TTC549 (cell line): Measurements from ENCODE around the gene SLA2.
A peak's percentile ranks its signal among the peaks of the same experiment; 100 is the strongest.

Experiments
- FAIRE-seq: peaks from 2 replicates; lab custom pipeline; 2012; peaks lifted over from hg19 to GRCh38; lab: Jason Lieb, UNC

The SLA2 gene

DNA sequence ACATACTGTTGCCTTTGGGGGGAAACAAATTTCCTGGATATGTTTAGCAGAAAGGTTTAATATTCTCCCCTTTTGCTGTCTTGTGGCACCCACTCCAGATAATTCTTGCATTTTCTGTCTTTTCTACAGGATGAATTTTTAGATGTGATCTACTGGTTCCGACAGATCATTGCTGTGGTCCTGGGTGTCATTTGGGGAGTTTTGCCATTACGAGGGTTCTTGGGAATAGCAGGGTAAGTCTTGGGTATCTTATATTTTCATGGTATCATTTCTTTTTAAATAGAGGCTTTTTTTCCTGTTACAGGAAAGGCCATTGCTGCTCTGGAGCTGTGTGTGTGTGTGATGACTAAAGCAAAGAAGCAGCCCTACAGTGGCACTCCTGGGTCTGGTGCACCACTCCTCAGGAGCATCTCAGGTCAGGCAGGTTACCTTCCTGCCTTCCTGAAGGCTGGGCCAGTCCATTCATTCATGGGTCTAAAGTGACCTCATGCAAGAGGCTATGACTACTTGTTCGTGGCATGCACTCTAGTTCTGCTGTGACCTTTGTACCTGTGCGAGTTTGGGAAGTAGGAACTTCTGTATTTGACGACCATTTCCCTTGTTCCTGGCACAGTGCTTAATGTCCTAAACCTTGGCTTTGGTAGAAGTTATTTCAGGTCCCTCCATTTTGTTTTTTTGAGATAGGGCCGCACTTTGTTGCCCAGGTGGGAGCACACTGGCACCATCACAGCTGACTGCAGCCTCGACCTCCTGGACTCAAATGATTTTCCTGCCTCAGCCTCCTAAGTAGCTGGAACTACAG lies 38.2 kb downstream of the SLA2 start:
- FAIRE-seq: no peak

DNA sequence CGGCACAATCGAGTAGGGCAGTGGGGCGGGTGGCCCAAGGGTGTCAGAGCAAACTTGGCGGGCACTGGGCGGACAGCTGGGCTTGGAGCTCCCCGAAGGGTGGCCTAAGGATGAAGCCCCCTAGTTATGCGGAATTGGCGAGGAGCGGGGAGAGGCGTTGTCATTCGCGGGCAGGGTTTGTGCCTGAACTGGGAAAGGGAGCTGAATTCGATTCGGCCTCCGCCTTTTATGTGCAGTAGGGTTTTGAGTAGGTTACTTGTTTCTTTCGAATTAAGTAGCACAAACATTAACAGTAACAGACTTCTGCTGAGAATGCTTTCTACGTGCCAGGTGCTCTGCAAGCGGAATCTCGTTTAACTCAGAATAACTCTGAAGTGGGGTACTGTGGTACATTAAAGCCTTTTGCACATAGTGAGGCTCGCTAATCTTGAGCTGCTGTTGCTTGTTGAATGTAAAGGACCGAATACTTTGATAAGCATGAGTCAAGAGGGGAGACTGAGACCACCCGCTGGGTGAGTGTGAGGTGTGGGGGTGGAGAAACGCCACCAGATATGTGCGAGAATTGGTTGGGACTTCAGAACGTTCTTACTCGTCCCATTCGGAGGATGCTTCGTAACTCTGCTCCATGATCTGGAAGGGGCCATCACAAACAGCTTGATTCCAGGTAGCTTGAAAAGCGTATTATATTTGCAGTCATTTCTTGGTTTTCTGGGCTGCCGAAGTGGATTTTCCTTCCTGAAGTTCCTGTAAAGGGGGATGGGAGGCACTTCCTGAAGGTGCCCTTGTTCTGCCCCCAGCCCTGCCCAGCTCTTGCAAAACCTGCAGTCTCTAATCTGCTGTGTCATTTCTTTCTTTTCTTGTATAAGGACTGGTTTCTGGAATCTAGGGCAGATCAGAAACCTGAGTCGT lies 39.6 kb downstream of the SLA2 start:
- no peak for FAIRE-seq

DNA sequence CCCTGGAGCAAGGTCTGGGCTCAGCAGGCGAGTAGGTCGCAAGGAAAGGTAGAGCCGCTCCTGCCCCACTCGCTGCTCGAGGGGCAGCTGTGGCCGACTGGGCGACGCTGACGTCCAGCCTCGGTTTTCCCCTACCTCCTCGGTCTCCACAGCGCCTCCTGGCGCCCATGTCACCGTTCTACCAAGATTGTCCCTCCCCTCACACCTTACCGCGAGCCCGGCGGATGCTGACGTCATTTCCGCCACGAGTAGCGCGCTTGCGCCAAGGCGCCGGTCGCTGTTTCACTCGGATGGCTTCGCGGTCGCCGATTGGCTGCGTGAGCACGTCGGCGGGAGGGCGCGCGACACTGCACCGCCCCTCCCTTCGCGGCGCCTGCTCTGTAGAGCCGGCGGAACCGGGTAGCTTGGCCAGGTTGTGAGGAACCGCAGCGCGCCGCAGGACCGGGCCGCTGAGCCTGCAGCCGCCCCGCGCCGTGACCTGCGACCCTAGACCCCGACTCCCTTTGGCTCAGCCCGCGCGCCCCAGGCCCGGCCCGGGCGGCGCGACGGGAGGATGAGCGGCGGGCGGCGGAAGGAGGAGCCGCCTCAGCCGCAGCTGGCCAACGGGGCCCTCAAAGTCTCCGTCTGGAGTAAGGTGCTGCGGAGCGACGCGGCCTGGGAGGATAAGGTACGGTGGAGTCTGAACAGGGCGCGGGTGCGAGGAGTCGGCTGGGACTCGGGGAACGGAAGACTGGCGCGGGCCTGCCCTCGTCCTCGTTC lies 40.4 kb downstream of the SLA2 start, which contains the start of gene RAB5IF:
RAB5IF (plus strand) TSS at position 381 of the 759 bp plus-strand sequence; CDS start at position 554, 173 bp downstream.
- FAIRE-seq: peak; percentile 84

DNA sequence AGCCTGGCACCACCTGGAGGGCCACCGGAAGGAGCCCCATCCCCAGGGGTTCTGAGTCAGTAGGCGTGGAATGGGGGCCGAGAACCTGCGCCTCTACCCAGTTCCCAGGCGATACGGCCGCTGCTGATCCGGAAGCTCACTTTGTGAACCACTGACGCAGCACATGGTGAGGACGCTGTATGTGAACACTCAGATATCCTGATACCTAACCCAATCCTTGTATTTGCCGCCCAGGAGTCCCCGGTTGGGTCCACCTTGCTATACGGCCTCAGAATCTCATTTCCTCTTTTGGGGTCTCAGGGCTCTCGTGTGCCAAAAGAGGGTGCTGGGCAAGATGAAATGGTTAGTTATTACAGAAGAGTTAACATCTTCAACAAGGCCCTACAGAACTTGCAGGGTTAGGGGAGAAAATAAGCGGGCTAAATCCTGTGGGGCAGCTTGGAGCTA lies 41.0 kb downstream of the SLA2 start:
- FAIRE-seq: no peak

DNA sequence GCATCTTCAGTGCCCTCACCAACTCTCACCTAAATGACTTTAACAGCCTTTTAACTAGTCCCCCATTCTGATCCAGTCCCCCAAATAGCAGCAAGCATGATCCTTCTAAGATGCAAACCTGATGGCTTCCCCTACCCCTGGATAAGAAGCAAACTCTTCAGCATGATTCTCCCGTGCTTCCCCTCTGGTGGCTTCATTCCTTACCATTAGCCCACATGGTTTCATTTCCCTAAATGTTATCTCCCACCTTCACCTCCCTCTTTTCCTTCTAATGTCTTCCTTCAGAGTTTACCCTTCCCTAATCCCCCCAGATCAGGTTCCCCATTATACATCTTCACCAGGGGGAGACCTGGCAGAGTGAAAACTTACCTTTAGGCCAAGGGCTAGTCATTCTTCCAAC lies 44.5 kb downstream of the SLA2 start:
- FAIRE-seq: no peak

DNA sequence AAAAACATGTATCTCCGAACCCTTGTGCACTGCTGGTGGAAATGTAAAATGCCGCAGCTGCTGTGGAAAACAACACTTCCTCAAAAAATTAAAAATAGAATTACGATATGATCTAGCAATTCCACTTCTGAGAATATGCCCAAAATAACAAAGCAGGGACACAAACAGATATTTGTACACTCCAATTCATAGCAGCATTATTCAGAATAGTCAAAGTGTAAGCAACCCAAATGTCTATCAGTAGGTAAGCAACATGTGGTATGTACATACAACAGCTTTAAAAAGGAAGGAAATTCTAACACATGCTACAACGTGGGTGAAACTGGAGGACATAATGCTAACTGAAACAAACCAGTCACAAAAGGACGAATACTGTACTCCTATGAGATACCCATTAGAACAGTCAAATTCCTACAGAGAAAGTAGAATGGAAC lies 46.1 kb downstream of the SLA2 start:
- FAIRE-seq: no peak

DNA sequence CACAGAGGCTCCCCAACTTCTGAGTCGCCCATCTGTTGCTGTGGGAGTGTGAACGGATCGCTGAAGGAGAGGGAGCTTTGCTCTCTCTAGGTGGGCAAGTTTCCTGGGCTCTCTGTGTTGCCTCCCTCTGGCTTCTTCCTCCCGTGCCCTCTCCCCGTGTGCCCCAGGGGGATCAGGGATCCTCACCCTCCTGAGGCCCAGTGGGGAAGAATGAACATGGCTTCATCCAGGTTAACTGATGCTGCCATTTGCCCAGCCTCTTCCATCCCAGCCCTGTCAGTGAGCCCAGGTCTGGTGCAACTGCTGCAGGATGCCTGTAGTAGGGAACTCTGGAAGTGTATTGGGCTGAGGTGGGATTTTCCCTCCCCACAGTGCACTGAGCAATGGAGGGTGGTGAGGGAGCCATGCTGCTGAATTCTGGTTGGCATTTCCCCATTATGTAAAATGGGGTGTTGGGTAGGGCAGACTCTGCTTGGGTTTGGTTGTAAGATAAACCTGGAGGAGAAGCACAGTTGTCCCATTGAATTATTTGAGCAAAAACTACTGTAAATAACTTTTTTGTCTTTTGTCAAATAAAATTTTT lies 52.6 kb downstream of the SLA2 start:
- no peak for FAIRE-seq

DNA sequence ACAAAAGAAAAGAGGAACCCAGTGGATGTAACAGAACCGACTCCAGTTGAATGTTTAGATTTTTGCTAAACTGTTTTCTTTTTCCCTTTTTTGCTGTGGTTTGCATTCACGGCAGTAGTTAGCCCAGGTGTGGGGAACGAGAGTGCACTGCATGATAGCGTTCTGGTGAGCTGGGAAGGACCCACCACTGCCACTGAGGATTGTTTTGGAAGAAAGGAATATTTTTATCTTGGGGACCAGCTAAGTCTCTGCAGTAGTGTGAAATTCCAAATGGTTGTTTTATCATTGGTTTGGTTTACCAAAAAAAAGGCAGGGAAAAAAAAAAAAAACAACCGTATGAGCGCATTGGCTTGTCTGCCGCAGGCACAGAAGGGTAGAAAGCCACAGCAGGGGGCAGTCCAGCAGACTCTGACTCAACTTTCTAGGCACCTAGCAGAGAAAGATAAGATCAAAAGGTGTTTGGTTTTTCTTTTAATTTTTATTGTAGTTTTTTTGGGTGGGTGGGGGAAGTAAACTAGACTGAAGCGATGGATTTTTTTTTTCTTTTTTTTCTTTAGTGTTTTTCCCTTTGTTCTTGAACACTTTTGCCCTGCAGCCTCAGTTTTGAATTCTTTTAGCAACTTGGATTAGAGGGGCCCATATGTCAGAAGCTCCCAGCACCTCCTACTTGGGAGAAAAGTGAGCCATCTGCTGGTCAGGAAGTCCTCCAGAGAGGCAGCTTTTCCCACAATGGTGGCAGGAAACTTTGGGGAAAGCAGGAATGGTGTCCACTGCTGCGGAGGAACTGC lies 53.9 kb downstream of the SLA2 start:
- no peak for FAIRE-seq

DNA sequence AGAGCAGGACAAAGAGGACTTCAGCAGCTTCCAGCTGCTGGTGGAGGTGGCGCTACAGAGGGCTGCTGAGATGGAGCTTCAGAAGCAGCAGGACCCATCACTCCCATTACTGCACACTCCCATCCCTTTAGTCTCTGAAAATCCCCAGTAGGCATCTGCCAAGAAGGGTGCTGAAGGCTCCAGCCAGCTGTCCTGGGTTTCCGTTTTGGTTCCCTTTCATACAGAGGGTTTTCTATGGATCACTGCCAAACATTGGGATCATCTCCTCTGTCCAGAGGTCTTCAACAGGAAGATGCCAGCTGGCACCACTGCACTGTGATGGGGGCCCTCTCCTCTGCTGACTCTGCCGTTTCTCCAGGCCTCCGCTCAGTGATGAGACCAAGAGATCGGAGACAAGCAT lies 54.7 kb downstream of the SLA2 start:
- no peak for FAIRE-seq

DNA sequence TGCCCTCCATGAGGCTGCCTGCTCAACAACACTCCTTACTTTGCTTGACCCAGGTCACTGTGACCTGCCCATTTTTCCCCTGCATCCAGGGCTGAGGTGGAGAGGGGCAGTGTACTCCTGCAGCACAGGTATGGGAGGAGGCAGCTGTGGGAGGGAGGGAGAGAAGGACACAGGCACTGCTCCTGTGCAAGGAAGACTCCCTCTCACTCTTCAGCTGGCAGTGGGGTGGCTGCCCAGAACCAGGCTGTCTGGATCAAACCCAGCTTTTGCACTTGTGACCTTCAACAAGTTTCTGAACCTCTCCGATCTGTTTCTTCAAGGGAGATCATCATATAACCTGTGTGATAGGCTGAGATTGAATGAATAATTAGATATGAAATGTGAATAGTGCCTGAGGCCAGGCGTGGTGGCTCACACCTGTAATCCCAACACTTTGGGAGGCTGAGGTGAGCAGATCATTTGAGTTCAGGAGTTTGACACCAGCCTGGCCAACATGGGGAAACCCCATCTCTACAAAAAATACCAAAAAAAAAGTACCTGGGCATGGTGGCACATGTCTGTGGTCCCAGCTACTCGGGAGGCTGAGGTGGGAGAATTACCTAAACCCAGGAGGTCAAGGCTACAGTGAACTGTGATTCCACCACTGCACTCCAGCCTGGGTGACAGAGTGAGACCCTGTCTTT lies 58.5 kb downstream of the SLA2 start:
- no peak for FAIRE-seq

DNA sequence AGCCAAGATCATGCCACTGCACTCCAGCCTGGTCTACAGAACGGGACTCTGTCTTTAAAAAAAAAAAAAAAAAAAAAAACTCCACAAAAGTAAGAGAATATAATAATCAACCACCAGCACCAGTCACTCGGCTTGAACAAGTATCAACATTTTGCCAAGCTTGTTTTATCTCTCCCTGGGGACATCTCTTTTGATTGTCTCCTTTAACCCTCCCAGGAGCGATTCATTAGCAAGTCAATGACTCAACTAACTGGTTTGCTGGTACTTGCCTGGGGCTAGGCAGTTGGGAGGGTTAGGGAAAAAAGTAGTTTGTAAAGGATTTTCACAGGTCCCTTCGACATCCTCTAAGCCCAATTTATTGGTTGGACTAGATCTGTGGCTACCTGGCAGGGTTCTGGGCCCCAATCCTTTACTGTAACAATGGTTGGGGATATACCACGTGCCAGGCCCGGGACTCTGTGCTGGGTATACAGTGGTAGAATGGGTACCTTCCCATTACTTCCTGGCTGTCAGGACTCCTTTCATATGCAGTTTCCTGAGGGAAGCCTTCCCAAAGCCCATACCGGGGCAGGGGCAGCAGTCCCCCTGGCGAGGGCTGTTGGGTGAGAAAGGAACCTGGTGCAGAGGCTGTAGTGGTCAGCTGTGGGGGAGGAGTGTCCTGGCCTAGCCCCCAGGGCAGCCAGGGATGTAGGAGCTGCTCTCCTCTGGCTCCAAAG lies 60.4 kb downstream of the SLA2 start:
- FAIRE-seq: no peak

DNA sequence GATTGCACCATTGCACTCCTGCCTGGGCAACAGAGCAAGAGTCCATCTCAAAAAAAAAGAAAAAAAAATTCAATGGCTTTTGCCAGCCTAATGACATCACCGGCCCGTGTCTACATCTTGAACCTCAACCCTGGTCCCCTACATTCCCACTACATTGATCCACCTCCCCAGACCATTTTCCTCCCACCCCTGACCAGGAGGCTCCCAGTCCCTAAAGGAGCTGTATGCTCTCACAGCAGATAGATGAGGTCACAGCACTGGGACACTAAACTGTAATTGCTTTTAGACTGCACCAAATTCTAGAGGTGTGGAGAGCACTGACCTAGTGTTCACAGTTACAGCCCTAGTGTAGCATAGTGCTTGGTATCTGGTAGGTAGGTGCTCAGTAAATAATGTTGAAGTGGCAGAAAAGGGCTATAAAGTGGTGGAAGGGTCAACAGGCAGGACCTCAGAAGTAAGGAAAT lies 61.9 kb downstream of the SLA2 start:
- FAIRE-seq: no peak

DNA sequence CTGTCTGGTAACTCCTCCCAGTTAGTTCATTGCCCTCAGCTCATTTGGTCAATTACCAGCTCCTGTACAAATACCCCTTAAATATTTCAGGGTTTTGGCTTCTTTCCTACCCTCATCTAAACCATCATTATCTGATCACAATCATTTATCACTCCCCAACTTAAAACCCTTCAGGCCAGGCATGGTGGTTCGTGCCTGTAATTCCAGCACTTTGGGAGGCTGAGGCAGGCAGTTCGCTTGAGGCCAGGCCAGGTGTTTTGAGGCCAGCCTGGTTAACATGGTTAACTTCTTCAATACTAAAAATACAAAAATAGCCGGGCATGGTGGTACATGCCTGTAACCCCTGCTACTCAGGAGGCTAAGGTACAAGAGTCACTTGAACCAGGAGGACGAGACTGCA lies 63.2 kb downstream of the SLA2 start:
- no peak for FAIRE-seq

DNA sequence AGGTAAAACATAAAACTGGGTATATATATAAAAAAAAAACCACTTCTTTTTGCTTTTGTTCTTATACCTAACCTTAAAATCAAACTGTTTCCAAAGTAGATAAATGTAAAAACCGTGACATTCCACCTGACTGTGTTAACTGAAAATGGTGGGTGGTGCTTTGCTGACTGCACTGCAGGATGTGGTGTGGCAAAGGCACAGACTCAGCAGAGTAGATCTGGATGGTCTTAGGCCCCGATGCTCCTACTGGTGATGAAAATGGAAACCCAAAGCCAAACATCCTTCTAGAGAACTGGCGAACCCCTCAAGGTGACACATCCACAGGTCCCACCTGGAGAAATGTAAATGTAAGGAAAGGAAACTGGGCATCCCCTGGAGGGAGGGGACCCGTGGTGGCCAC lies 63.7 kb downstream of the SLA2 start:
- no peak for FAIRE-seq

DNA sequence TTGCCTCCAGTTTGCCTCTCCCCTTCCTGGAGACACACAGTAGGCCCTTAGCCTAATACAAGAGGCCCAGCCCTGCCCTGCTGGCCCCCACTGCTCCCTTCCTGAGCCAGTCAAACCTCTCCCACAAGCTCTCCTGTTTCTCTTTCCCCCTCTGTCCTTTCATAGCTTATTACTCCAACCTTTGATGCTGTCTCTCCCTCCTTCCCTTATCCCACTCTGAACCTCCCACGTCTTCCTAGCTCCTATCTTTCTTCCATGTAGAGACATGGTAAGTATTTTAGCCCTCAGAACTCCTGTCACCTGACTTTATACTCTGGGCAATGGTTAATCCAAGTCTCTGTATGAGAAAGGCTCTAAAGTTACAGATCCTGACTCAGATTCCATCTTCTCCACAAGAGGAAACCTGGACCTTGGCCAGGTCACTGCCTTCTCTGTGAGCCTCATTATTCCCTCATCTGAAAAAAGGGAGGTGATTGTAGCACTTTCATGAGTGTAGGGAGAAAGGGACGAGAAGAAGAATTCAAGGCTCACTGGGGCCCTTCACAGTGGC lies 65.9 kb downstream of the SLA2 start:
- FAIRE-seq: no peak

DNA sequence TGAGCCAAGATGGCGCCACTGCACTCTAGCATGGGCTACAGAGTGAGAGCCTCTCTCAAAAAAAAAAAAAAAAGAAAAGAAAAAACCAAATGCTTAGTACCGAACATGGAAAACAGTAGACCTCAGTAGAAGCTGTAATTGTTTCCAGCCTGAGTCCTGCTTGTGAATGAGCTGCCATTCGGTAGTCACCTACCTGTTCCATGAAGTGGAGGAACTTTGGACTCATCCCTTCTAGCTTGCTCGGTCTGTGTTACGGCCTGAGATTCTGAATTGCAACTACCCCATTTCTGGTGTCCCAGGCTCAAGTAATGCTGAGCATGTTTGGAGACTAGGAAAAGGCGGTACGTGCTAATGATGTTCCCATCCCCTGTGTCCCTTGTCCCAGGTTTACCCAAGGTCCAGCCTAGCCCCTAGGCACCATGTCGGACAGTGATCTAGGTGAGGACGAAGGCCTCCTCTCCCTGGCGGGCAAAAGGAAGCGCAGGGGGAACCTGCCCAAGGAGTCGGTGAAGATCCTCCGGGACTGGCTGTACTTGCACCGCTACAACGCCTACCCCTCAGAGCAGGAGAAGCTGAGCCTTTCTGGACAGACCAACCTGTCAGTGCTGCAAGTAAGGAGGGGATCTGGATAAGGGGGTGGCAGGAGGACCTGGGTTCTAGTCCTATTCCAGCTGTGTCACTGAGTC lies 67.5 kb downstream of the SLA2 start:
- no peak for FAIRE-seq

DNA sequence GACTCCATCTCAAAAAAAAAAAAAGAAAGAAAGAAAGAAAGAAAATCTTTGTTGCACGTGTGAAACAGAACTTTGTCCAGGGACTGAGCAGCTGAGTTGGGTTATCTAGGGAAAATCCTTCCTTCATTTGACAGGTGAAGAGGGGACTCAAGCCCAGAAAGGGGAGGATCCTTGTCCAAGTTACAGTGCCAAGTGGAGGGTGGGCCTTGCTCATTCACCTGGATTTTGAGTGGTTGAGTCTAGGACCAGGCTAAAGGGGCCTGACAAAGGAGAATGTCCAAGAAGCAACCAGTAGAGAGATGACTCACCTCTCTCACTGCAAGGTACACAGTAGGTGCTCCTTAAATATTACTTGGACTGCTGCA lies 69.9 kb downstream of the SLA2 start:
- no peak for FAIRE-seq

DNA sequence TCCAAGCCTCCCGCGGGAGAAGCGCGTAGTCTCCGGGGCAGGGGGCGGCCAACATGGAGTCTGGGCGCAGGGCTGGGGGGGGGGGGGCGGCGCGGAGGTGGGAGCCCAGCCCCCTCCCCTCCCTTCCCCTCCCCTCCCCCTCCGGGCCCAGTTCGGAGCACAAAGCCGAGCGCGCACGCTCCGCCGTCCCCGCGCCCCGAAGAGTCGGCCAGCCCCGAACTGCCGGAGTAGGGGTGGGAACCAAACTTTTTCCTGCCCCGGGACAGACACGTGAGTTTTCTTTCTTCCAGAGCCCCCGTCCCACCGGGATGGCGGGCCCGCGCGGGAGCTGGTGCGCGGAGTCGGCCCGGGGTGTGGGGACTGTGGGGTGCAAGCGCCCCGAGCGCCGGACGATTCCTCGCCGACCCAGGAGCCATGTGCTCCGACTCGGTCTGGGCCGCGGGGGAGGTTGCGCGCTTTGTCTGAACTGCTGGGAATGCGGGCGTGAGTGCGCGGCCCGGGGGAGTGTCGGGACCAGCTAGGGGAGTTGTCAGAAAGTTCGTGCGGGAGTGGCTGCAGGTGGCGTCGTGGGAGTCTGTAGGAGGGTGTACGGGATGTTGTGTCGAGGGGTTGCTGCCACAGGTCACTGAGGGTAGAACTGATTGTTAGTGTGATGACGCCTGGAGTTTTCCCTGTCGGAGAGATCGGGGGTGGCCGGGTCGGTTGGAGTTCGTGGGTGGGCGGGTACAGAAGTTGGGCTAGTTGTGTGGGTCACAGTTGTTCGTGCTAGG lies 71.4 kb downstream of the SLA2 start:
- no peak for FAIRE-seq
